Endothelial cell of umbilical vein (primary cell): ENCODE data around the gene STRA6. TPM values are rescaled to one million over a fixed set of nuclear protein-coding genes. Genes with fewer than 3 reads are reported as not detected.

Experiments
- BruUV-seq: library from RNA; stranded (reverse); fragments of 400-500 nt; replicated peaks from 2 replicates; lab custom pipeline; 2021; lab: Mats Ljungman, UMichigan
- CTCF ChIA-PET: fragments of 300-600, 350-600 bp; sonication (Branson Sonifier 250); formaldehyde crosslinking; loops from one replicate; lab custom pipeline; 2021; ENCODE audit warnings: antibody characterized with exemption, inconsistent platforms; lab: Charles Lee
- POLR2A ChIA-PET: fragments of 300-600, 350-600 bp; sonication (Branson Sonifier 250); formaldehyde crosslinking; loops from one replicate; lab custom pipeline; 2021; ENCODE audit warnings: antibody characterized with exemption, inconsistent platforms; lab: Charles Lee
- DNase-seq: peaks from one replicate; pipeline ENCODE4 v3.0.0-alpha.2; 2011; ENCODE audit warnings: low read depth, low spot score
- FAIRE-seq: peaks from 2 replicates; lab custom pipeline; 2011; peaks lifted over from hg19 to GRCh38; lab: Jason Lieb, UNC
- H2AFZ ChIP-seq: 2 replicates; pipeline ENCODE4 v1.6.0; 2012; ENCODE audit warnings: low read depth, low read length, control low read depth, inconsistent platforms
- H3K27ac ChIP-seq: 2 replicates; pipeline ENCODE4 v1.5.1; 2011; ENCODE audit warnings: low read depth, mild to moderate bottlenecking, control low read depth, low read length, moderate library complexity; ENCODE audit not compliant: insufficient read depth
- H3K27me3 ChIP-seq, 2 experiments: 2 replicates each; pipeline versions ENCODE4 v1.6.0 to v1.6.1; 2011; ENCODE audit warnings: low read length in 2 of 2, mixed read lengths in 1 of 2; ENCODE audit not compliant: control insufficient read depth in 2 of 2, insufficient read depth in 2 of 2
- H3K36me3 ChIP-seq, 2 experiments: 2 replicates in 1 of 2; 3 replicates in 1 of 2; pipeline ENCODE4 v1.5.1; 2011; ENCODE audit warnings: low read length in 2 of 2, mild to moderate bottlenecking in 1 of 2, moderate library complexity in 1 of 2; ENCODE audit not compliant: control insufficient read depth in 2 of 2, insufficient read depth in 2 of 2; ENCODE audit errors: extremely low read depth in 1 of 2
- H3K4me1 ChIP-seq: 3 replicates; pipeline ENCODE4 v1.5.1; 2011; ENCODE audit warnings: mild to moderate bottlenecking, low read length; ENCODE audit not compliant: control insufficient read depth, insufficient read depth; ENCODE audit errors: extremely low read depth
- H3K4me2 ChIP-seq: 2 replicates; pipeline ENCODE4 v1.6.1; 2011; ENCODE audit warnings: low read length, control low read depth, mixed read lengths; ENCODE audit not compliant: insufficient read depth
- H3K4me3 ChIP-seq, 3 experiments: fragments of 200-600 bp in 1 of 3; sonication (generic), shearing (Covaris generic) in 1 of 3; replicated peaks in 1 of 3; 2 replicates each; pipeline ENCODE4 v1.5.1; 2011 to 2016; ENCODE audit warnings: control low read depth in 3 of 3, low read length in 3 of 3, mild to moderate bottlenecking in 2 of 3, inconsistent platforms in 1 of 3, low read depth in 1 of 3, moderate library complexity in 1 of 3; ENCODE audit not compliant: insufficient read depth in 1 of 3
- H3K79me2 ChIP-seq: 2 replicates; pipeline ENCODE4 v1.6.0; 2012; ENCODE audit warnings: low read length, inconsistent platforms; ENCODE audit not compliant: control insufficient read depth, insufficient read depth
- H3K9ac ChIP-seq: replicated peaks from 2 replicates; pipeline ENCODE3; 2011; ENCODE audit warnings: low read length, control low read depth; ENCODE audit not compliant: insufficient read depth; ENCODE audit errors: extremely low read depth
- H3K9me1 ChIP-seq: replicated peaks from 3 replicates; pipeline ENCODE4 v1.6.0; 2011; ENCODE audit warnings: mild to moderate bottlenecking, low read length; ENCODE audit not compliant: control insufficient read depth, insufficient read depth; ENCODE audit errors: extremely low read depth
- H3K9me3 ChIP-seq: replicated peaks from 2 replicates; pipeline ENCODE4 v1.5.1; 2012; ENCODE audit warnings: low read length, inconsistent platforms; ENCODE audit not compliant: control insufficient read depth, insufficient read depth
- H4K20me1 ChIP-seq: replicated peaks from 2 replicates; pipeline ENCODE3; 2011; ENCODE audit warnings: mild to moderate bottlenecking, low read length; ENCODE audit not compliant: control insufficient read depth, insufficient read depth; ENCODE audit errors: extremely low read depth
- CTCF ChIP-seq, 2 donors: IDR thresholded peaks; 1 replicate in 1 of 2; 2 replicates in 1 of 2; pipeline ENCODE4 v1.5.1; 2011; ENCODE audit warnings: low read length in 2 of 2, mild to moderate bottlenecking in 2 of 2, moderate library complexity in 2 of 2, control low read depth in 1 of 2, inconsistent platforms in 1 of 2, low read depth in 1 of 2; ENCODE audit not compliant: insufficient read depth in 1 of 2; ENCODE audit errors: extremely low read depth in 1 of 2
- EZH2 ChIP-seq: IDR thresholded peaks from 2 replicates; pipeline ENCODE4 v1.6.1; 2012; ENCODE audit warnings: borderline replicate concordance, low read depth, mild to moderate bottlenecking, moderate library complexity, low read length, inconsistent platforms; ENCODE audit not compliant: severe bottlenecking
- FOS ChIP-seq: IDR thresholded peaks from 2 replicates; pipeline ENCODE4 v1.6.1; 2011; ENCODE audit warnings: mild to moderate bottlenecking, low read length, moderate library complexity, borderline replicate concordance; ENCODE audit not compliant: insufficient read depth
- GATA2 ChIP-seq: IDR thresholded peaks from 2 replicates; pipeline ENCODE4 v1.7.0; 2011; ENCODE audit warnings: low read depth, mild to moderate bottlenecking, moderate library complexity, mixed read lengths, low read length; ENCODE audit not compliant: insufficient read length, insufficient read depth
- JUN ChIP-seq: IDR thresholded peaks from 2 replicates; pipeline ENCODE4 v1.6.1; 2011; ENCODE audit warnings: borderline replicate concordance, low read depth; ENCODE audit not compliant: insufficient read length, insufficient read depth
- MAX ChIP-seq: IDR thresholded peaks from 2 replicates; pipeline ENCODE4 v1.6.1; 2011; ENCODE audit not compliant: insufficient read depth, insufficient read length
- MYC ChIP-seq: IDR thresholded peaks from one replicate; pipeline ENCODE4 v1.6.1; 2011; ENCODE audit warnings: mild to moderate bottlenecking, low read depth, low read length
- POLR2A ChIP-seq: IDR thresholded peaks from 2 replicates; pipeline ENCODE4 v1.6.1; 2012; ENCODE audit warnings: low read depth, mild to moderate bottlenecking, control low read depth, low read length
- POLR2AphosphoS5 ChIP-seq: IDR thresholded peaks from 2 replicates; pipeline ENCODE4 v1.6.1; 2012; ENCODE audit warnings: low read depth, mild to moderate bottlenecking, control low read depth, low read length, moderate library complexity; ENCODE audit not compliant: insufficient read depth
- dilution Hi-C: fragments of 300-500 bp; cut with MboI; formaldehyde crosslinking; loops from one replicate; pipeline ENCODE4 v1.15.0; 2019; ENCODE audit warnings: low sequenced_read_pairs; ENCODE audit not compliant: extremely low pct_ligation_motif_present
- intact Hi-C: fragments of 100-400 bp; cut with micrococcal nuclease; formaldehyde crosslinking; loops from one replicate; pipeline ENCODE4 v1.10.0; 2022
- polyA plus RNA-seq, 4 experiments: library from polyadenylated mRNA; depleted of rRNA in 3 of 4; stranded (reverse) in 3 of 4; unstranded in 1 of 4; fragments of >200 nt; gene quantifications; 2 replicates each; pipeline versions ENCODE4 v1.2.1 to v1.2.3, GENCODE V29; 2011 to 2012; ENCODE audit warnings: missing spikeins in 1 of 4
- total RNA-seq: library from RNA; stranded (reverse); gene quantifications from 2 replicates; pipeline ENCODE4 v1.2.3, GENCODE V29; 2021

STRA6 gene
- total and polyA plus RNA-seq, 2 donors (not counting 3 experiments of a cell fraction or from before 2014, with no cell fraction given) = not detected

GRCh38 chr15:74207652-74208440, 5.3 kb upstream of the STRA6 start:
- Histone ChIP-seq H4K20me1 (no peaks in the 10 kb centered on the region), H2AFZ (no peak overlapping the region), H3K9me1 (no peaks in the 10 kb centered on the region), H3K9ac (no peak overlapping the region), H3K4me1 (no peaks in the 10 kb centered on the region), H3K4me2 (no peak overlapping the region), H3K9me3 (no peaks in the 10 kb centered on the region), H3K4me3 (no peak overlapping the region), H3K36me3 (no peaks in the 10 kb centered on the region), H3K27ac (no peak overlapping the region), H3K79me2 (no peaks in the 10 kb centered on the region), H3K27me3 (peaks cover 0 to 5% of the 10 kb centered on the region in 2 experiments)
- ChIA-PET POLR2A (no interaction called here), CTCF (no interaction called here)
- TF ChIP-seq FOS (no peak), POLR2A (no peak), GATA2 (no peak), POLR2AphosphoS5 (no peak), EZH2 (no peak), CTCF (IDR thresholded peaks at IDR 0.05; ENCODE audit: extremely low read depth in 1 of 2, insufficient read depth in 1 of 2, low read depth in 1 of 2, low read length in 2 of 2) (no peak), MYC (no peak), MAX (no peak), JUN (no peak)
- dilution Hi-C loops = no loop called here
- intact Hi-C loops = no loop called here
- BruUV-seq = no TSS peak
- no peak for FAIRE-seq
- DNase-seq = no peak
